ENCODE measurements around the gene CIRBP.
"Not testable (repeated sequence)": the region's sequence is repeated elsewhere in the genome, so short reads cannot be mapped to it uniquely, and the experiment has no call there.

CIRBP gene

GRCh38 chr19:1308718-1309117 is 39.6 kb downstream of the CIRBP start:
- in situ Hi-C loops (cut with MboI; ENCODE audit: low sequenced_read_pairs) = no loop called here

DNA sequence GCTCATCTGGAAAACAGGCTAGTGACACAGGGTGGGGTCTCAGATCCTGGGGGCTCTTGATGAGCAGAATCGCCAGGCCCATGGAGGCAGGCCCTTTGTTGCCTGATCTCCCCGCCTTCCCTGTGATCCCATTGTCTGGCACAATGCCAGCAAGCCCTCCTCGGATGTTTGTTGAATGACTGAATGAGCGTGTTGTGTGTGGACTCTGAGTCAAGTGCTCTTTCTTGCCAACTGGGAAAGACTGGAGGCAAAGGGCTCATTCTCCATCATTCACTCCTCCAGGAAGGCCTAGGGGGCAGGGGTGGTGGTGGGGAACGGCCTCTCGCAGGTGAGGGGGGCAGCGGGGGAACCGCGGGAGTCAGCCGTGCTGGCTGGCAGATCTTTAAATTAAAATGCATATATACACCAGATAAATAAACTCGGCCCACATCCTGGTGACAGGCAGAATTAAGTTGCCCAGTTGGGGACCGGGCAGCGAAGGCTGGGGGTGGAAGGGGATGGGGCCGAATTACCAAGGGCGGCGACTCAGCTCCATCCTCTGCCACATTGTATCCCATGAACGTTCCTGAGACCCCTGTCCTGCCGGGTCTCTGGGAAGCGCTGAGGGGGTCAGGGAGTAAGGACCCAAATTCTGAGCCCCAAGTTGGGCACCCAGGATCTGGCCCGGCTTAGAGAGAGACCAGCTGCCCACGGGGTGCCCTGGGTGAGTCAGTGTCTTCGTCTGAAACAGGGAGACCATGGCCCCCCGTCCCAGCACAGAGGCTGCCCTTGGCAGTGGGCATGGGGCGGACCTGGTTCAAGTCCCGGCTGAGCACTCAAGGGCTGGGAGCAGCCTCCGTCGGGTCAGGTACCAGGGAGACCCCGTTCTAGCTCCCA is 41.1 kb downstream of the CIRBP start:
- in situ Hi-C loops (cut with MboI; ENCODE audit: low sequenced_read_pairs) = no loop called here

GRCh38 chr19:1310853-1311180 is 41.7 kb downstream of the CIRBP start:
- in situ Hi-C loops (cut with MboI; ENCODE audit: low sequenced_read_pairs) = no loop called here

- in situ Hi-C loops (cut with MboI; ENCODE audit: low sequenced_read_pairs) = no loop called here
These were observed 42.5 kb downstream of the CIRBP start for GRCh38 chr19:1311543-1312091.

- in situ Hi-C loops (cut with MboI; ENCODE audit: low sequenced_read_pairs) = no loop called here
These were observed 43.9 kb downstream of the CIRBP start for GRCh38 chr19:1312767-1313694.

DNA sequence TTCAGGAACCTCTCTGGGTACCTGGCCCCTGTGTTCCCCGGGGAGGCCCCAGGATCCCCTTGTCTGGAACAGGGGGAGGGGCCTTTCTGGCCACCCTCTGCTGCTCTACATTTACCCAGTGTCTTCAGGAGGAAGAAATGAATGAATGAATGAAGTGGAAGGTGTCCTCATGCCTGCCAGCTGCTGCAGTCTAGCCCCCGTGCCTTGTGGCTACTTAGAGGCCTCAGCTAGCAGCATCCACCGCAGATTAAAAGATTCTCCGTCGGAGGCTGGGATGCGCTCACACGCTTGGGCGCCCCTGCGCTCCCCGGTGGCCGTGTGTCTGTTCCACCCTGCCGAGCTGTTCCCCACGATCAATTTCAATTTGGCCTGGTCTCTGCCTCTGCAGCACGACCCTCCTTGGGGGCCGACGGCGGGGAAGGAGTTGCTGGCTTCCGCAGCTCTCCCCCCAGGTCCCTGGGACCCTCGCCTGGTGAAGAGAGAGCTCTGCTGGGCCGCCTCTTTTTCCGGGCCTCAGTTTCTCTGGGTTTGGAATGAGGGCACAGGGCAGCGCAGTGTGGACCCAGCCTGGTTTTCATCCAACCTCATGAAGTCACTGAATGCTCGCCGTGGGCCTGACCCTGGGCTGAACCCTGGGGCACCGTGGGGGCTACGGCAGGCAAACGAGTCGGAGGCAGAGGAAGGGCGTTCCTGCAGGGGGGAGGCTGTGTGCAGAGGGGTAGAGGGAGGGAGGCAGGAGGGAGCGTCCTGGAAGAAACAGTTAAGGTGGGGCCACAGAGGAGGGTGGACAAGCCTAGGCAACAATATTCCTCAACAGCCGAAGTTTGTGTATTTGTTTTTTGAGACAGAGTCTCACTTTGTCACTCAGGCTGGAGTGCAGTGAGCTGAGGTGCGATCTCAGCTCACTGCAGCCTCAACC is 44.8 kb downstream of the CIRBP start:
- in situ Hi-C loops (cut with MboI; ENCODE audit: low sequenced_read_pairs) = no loop called here

GRCh38 chr19:1315470-1316166 is 46.5 kb downstream of the CIRBP start:
- in situ Hi-C loops (cut with MboI; ENCODE audit: low sequenced_read_pairs) = no loop called here

GRCh38 chr19:1316466-1316865 is 47.3 kb downstream of the CIRBP start:
- in situ Hi-C loops (cut with MboI; ENCODE audit: low sequenced_read_pairs) = no loop called here

- in situ Hi-C loops (cut with MboI; ENCODE audit: low sequenced_read_pairs) = no loop called here
These were observed 48.3 kb downstream of the CIRBP start for GRCh38 chr19:1317274-1318003.

DNA sequence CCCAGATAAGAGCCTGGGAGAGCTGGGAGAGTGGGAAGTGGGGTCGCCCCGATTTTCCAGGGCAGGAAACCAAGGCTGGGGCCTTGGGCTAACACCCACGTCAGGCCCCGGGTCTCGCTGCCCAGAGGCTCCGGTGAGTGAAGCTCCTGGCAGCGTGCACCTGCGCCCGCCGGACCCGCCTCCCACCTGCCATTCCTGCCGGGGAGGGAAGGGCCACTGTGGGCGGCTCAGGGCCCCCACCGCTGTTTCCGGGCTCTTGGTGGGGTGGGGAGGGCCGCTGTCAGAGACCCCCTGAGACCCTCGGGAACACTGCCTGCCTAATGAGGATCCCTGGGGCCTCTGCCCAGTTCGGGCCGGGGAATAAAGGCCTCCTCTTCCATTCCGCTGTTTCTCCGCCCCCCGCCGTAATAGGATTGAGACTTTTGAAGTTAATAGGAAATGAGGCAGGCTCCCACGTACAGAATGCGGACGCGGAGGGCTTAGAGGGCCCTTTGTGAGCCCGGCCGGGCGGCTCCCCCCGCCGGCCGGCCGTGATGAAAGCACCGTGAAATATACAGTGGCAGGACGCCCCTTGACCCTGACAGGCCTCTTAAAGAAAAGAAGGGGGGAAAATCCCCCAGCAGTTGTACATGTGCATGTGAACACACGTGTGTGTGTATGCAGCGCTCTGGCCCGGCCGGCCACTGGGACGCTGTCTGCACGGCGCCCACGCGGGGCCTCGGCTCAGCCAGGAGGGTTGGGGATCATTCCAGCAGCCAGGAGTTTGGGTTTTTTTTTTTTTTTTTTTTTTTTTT is 49.7 kb downstream of the CIRBP start:
- in situ Hi-C loops (cut with MboI; ENCODE audit: low sequenced_read_pairs) = no loop called here

- in situ Hi-C loops (cut with MboI; ENCODE audit: low sequenced_read_pairs) = not testable (repeated sequence)
These were observed 51.1 kb downstream of the CIRBP start for GRCh38 chr19:1320282-1320650.

- in situ Hi-C loops (cut with MboI; ENCODE audit: low sequenced_read_pairs) = no loop called here
These were observed 52.4 kb downstream of the CIRBP start for GRCh38 chr19:1321539-1321938.

DNA sequence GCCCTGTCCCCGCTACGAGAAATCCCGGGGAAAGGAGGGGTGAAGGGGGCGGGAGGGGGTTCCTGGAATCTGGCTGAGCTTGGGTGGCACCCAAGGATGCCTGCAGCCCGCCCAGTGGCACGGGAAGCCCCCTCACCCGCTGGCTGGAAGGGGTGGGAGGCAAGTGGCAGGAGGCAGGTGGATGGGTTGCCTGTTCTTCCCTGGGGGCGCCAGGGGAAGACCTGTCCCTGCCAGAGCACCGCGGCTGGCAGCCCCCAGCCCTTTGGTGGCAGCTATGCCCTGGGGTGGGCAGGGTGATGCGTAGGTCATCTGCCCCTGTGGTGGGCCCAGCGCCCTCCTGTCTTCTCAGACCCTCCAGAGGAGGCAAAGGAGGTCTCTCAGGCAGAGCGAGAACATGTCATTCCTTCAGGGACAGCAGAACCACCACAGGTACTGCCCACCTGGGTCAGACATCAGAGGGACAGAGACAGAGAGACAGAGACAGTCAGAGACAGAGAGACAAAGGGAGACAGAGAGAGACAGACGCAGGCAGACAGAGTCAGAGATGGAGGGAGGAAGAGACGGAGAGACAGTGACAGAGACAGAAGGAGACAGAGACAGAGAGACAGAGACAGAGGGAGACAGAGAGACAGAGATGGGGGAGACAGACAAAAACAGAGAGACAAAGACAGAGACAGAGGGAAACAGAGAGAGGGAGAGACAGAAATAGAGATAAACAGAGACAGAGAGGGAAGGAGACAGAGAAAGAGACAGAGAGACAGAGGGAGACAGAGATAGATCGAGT is 53.3 kb downstream of the CIRBP start:
- in situ Hi-C loops (cut with MboI; ENCODE audit: low sequenced_read_pairs) = no loop called here

DNA sequence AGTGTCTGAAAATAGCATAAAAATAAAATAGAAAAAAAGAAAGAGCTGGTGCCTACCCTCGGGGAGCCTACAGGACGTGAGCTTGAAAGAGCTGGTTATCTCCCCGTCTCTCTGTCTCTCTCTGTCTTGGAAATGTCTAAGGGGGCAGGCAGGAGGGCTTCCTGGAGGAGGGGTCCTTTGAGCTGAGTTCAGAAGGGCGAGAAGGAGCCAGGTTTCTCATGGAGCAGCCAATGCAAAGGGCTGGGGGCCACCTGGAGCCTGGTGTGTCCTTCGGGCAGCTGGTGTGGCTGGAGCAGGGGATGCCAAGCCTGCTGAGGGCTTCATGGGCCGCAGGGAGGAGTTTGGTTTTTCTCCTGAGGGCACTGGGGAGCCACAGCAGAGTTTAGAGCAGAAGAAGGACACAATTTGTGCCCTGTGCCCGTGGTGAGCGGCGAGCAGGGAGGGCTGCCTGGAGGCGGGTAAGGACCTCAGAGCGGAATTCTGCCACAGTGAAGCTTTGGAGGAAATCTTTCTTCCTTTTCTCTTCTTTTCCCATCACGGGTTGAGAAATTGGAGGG is 55.2 kb downstream of the CIRBP start:
- in situ Hi-C loops (cut with MboI; ENCODE audit: low sequenced_read_pairs) = no loop called here
